Measurements from ENCODE around the gene ASCL4. TPM values are rescaled to one million over a fixed set of nuclear protein-coding genes. Genes with fewer than 3 reads are reported as not detected.

The ASCL4 gene
- total and polyA plus RNA-seq, 8 donors, result 0.10 TPM; not detected in 7

DNA sequence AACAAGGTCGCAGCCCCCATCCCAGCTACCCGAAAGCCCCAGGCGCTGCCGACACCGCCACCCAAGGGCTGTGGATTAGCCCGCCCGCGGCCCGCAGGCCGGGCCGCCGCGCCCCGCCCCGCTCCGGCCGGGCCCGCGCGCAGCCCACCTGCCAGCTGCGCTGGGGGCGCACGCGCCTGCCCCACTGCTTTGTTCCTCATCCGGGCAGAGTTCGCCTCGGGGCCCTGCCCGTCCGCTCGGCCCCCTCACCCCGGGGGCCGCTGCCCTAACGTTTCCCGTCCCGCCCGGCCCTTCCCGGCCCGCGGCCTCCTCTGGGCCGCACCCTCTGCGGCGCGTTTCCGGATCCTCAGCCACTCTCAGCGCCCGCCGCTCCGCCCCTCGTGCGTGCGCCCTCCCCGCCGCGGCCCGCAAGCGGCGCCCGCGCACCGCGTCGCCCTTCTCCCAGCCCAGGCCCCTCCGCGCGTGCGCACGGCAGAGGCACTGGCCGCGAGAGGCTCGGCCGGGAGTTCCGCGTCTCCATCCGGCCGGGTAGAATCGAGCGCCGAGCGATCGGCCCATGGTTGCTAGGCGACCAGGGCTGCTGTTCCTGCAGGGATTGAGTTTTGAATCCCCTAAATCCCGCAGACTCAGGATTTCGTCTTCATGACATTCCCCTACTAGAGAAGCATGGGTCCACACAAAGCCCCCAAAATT is 13.5 kb upstream of the ASCL4 start, which contains the start of gene PRDM4:
TSS of gene PRDM4 (minus strand) at position 329 of the 693 bp plus-strand sequence. CDS start 622 bp downstream, outside the sequence.
- peak within 1 kb of the TSS; percentile 73 to 88 (median 82) for H3K27ac ChIP-seq
- peaks cover 9 to 20% (median 18%) of the 10 kb centered on the region in 4 donors for H3K36me3 ChIP-seq
- H3K27me3 ChIP-seq, result no peaks in the 10 kb centered on the region
- TF ChIP-seq POLR2AphosphoS5 (IDR thresholded peaks at IDR 0.05) (peak; percentile 83 to 97 (median 93)), EP300 (IDR thresholded peaks at IDR 0.05) (no peak), POLR2A (IDR thresholded peaks at IDR 0.05) (peak in 1 of 4 donors; percentile 17)
- TF ChIP-seq, protein P1, sequence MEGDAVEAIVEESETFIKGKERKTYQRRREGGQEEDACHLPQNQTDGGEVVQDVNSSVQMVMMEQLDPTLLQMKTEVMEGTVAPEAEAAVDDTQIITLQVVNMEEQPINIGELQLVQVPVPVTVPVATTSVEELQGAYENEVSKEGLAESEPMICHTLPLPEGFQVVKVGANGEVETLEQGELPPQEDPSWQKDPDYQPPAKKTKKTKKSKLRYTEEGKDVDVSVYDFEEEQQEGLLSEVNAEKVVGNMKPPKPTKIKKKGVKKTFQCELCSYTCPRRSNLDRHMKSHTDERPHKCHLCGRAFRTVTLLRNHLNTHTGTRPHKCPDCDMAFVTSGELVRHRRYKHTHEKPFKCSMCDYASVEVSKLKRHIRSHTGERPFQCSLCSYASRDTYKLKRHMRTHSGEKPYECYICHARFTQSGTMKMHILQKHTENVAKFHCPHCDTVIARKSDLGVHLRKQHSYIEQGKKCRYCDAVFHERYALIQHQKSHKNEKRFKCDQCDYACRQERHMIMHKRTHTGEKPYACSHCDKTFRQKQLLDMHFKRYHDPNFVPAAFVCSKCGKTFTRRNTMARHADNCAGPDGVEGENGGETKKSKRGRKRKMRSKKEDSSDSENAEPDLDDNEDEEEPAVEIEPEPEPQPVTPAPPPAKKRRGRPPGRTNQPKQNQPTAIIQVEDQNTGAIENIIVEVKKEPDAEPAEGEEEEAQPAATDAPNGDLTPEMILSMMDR (IDR thresholded peaks at IDR 0.05), result peak in 2 of 7 experiments; percentile 47 to 49
- no peaks in the 10 kb centered on the region for H3K9me3 ChIP-seq
- peaks cover 27 to 39% (median 35%) of the 10 kb centered on the region in 4 donors for H3K4me1 ChIP-seq
- 0 to 1% (median 0%) methylated on average over 2 to 83 of the region's 83 CpGs for WGBS, 5 donors
- intact Hi-C loops (cut with DNase I; ENCODE audit: low total_unique reads), result no loop called here
- H3K4me3 ChIP-seq, result peak within 1 kb of the TSS; percentile 83 to 92 (median 88)
- DNase-seq, result peak; percentile 95 to 99

DNA sequence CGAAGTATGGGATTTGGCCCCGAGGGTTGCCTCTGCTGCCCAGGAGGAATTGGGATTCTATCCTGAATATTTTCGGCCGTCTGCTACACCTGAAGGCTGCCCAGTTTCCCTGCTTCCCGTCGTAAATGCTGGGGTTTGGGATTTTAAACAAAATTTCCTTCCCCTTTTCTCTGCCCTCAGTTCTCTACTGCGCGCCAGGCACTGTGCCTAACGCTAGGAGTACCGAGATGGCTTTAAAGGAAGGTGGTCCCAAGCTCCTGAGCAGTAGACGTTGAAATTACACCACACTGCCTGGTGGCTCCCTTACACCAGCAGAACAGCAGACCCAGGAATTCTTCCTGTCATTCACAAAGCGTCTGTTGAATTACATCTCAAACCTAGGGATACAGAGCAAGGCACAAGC is 13.0 kb upstream of the ASCL4 start:
- DNase-seq, result peak in 1 of 2 donors; percentile 36
- Histone ChIP-seq H3K27me3 (no peaks in the 10 kb centered on the region), H3K4me1 (peaks cover 27 to 39% (median 35%) of the 10 kb centered on the region in 4 donors), H3K36me3 (peaks cover 3 to 15% (median 13%) of the 10 kb centered on the region in 4 donors), H3K9me3 (no peaks in the 10 kb centered on the region), H3K4me3 (peak overlapping the region; percentile 83 to 92 (median 88)), H3K27ac (peak overlapping the region; percentile 11 to 86 (median 44))
- no peak for TF ChIP-seq EP300 (IDR thresholded peaks at IDR 0.05)
- TF ChIP-seq, protein P1 (IDR thresholded peaks at IDR 0.05), result no peak
- no peak for TF ChIP-seq POLR2A (IDR thresholded peaks at IDR 0.05)
- no peak for TF ChIP-seq POLR2AphosphoS5 (IDR thresholded peaks at IDR 0.05)
- 1 to 6% (median 4%) methylated on average over 12 of the region's 12 CpGs for WGBS, 5 donors
- intact Hi-C loops (cut with DNase I; ENCODE audit: low total_unique reads), result no loop called here

DNA sequence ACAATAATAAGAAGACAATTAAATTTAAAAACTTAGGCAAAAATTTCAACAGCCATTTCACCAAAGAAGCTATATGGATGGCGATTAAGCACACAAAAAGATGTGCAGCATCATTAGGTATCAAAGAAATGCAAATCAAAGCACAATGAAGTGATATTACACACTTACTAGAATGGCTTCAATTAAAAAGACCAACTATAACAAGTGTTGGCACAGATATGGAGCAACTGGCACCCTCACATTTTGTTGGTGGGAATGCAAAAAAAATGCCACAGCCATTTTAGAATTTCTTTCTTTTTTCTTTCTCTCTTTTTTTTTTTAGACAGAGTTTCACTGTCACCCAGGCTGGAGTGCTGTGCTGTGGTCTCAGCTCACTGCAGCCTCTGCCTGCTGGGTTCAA is 11.6 kb upstream of the ASCL4 start:
- Histone ChIP-seq H3K4me3 (no peak overlapping the region), H3K36me3 (peaks cover 0 to 8% (median 3%) of the 10 kb centered on the region in 4 donors), H3K27me3 (no peaks in the 10 kb centered on the region), H3K9me3 (no peaks in the 10 kb centered on the region), H3K4me1 (peaks cover 23 to 32% (median 31%) of the 10 kb centered on the region in 4 donors), H3K27ac (no peak overlapping the region)
- DNase-seq, result no peak
- TF ChIP-seq, protein P1 (IDR thresholded peaks at IDR 0.05), result no peak
- TF ChIP-seq POLR2AphosphoS5 (IDR thresholded peaks at IDR 0.05), result no peak
- TF ChIP-seq EP300 (IDR thresholded peaks at IDR 0.05), result no peak
- no peak for TF ChIP-seq POLR2A (IDR thresholded peaks at IDR 0.05)
- 87 to 96% (median 91%) methylated on average over 1 of the region's 1 CpG for WGBS, 5 donors
- intact Hi-C loops (cut with DNase I; ENCODE audit: low total_unique reads), result no loop called here

DNA sequence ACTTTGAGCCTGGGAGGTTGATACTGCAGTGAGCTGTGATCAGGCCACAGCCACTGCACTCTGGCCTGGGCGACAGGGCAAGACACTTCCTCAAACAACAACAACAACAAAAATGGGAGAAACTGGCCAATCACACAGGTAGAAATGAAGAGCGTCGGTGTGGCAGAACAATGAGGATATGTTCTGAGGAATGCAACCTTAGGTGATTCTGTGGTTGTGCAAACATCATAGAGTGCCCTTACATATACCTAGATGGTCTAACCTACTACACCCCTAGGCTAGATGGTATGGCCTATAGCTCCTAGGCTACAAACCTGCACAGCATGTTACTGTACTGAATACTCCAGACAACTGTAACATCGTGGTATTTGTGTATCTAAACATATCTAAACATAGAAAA is 9.9 kb upstream of the ASCL4 start:
- DNase-seq, result no peak
- Histone ChIP-seq H3K36me3 (no peaks in the 10 kb centered on the region), H3K4me1 (peaks cover 6 to 15% (median 14%) of the 10 kb centered on the region in 4 donors), H3K9me3 (no peaks in the 10 kb centered on the region), H3K27me3 (no peaks in the 10 kb centered on the region), H3K27ac (no peak overlapping the region), H3K4me3 (no peak overlapping the region)
- intact Hi-C loops (cut with DNase I; ENCODE audit: low total_unique reads), result no loop called here
- TF ChIP-seq, protein P1 (IDR thresholded peaks at IDR 0.05), result no peak
- no peak for TF ChIP-seq EP300 (IDR thresholded peaks at IDR 0.05)
- TF ChIP-seq POLR2AphosphoS5 (IDR thresholded peaks at IDR 0.05), result no peak
- no peak for TF ChIP-seq POLR2A (IDR thresholded peaks at IDR 0.05)
- 67 to 83% (median 73%) methylated on average over 4 of the region's 4 CpGs for WGBS, 5 donors
